Common myeloid progenitor, CD34-positive (primary cell): ENCODE measurements around the gene TRAPPC5.

Source experiments
- CTCF ChIA-PET: fragments of 350-600 bp; sonication (Branson Sonifier 250); formaldehyde crosslinking; loops from one replicate; lab custom pipeline; 2021; ENCODE audit warnings: antibody characterized with exemption; lab: Charles Lee
- POLR2A ChIA-PET: fragments of 350-600 bp; sonication (Branson Sonifier 250); formaldehyde crosslinking; loops from one replicate; lab custom pipeline; 2021; ENCODE audit warnings: antibody characterized with exemption; lab: Charles Lee
- DNase-seq, 3 donors: peaks; one replicate each; pipeline versions ENCODE4 v3.0.0 to v3.0.0-alpha.2; 2013
- H3K27ac ChIP-seq, 2 experiments: 1 replicate in 1 of 2; 2 replicates in 1 of 2; pipeline ENCODE4 v1.7.0; 2013; ENCODE audit warnings: inconsistent platforms in 2 of 2, low read length in 2 of 2, mild to moderate bottlenecking in 2 of 2, low read depth in 1 of 2, moderate library complexity in 1 of 2; ENCODE audit not compliant: severe bottlenecking in 2 of 2, insufficient read depth in 1 of 2, poor library complexity in 1 of 2
- H3K27me3 ChIP-seq, 5 experiments: replicated peaks in 2 of 5; 1 replicate in 3 of 5; 2 replicates in 2 of 5; pipeline versions ENCODE4 v1.6.1 to v1.7.0; 2013; ENCODE audit warnings: low read length in 4 of 5, mild to moderate bottlenecking in 2 of 5, moderate library complexity in 2 of 5, inconsistent platforms in 1 of 5; ENCODE audit not compliant: insufficient read depth in 5 of 5, control insufficient read depth in 4 of 5
- H3K36me3 ChIP-seq, 4 experiments: 1 replicate in 2 of 4; 2 replicates in 2 of 4; pipeline versions ENCODE4 v1.6.1 to v1.7.0; 2013; ENCODE audit warnings: low read length in 3 of 4, control low read depth in 1 of 4, mild to moderate bottlenecking in 1 of 4; ENCODE audit not compliant: control insufficient read depth in 4 of 4, insufficient read depth in 4 of 4
- H3K4me1 ChIP-seq, 4 experiments: 1 replicate in 3 of 4; 2 replicates in 1 of 4; pipeline versions ENCODE4 v1.6.1 to v1.7.1; 2013; ENCODE audit warnings: low read length in 3 of 4, mild to moderate bottlenecking in 3 of 4, control low read depth in 1 of 4, inconsistent platforms in 1 of 4, moderate library complexity in 1 of 4; ENCODE audit not compliant: control insufficient read depth in 4 of 4, insufficient read depth in 4 of 4; ENCODE audit errors: control extremely low read depth in 1 of 4
- H3K4me3 ChIP-seq, 7 experiments: 1 replicate in 4 of 7; 2 replicates in 3 of 7; pipeline versions ENCODE4 v1.5.1 to v1.7.0; 2013; ENCODE audit warnings: mild to moderate bottlenecking in 7 of 7, low read length in 6 of 7, moderate library complexity in 6 of 7, inconsistent platforms in 2 of 7, low read depth in 2 of 7, control low read depth in 1 of 7; ENCODE audit not compliant: insufficient read depth in 4 of 7, control insufficient read depth in 1 of 7; ENCODE audit errors: extremely low read depth in 1 of 7
- H3K9me3 ChIP-seq, 5 experiments: 1 replicate in 4 of 5; 2 replicates in 1 of 5; pipeline versions ENCODE4 v1.6.1 to v1.7.1; 2013; ENCODE audit warnings: low read length in 4 of 5, mild to moderate bottlenecking in 2 of 5, inconsistent platforms in 1 of 5, low read depth in 1 of 5, moderate library complexity in 1 of 5; ENCODE audit not compliant: control insufficient read depth in 4 of 5, insufficient read depth in 2 of 5; ENCODE audit errors: control extremely low read depth in 1 of 5
- WGBS: methylation state at CpG from one replicate; pipeline ENCODE4 v1.1.5; 2013; ENCODE audit not compliant: insufficient coverage; 5-methylcytosine and 5-hydroxymethylcytosine counted together

Gene TRAPPC5

DNA sequence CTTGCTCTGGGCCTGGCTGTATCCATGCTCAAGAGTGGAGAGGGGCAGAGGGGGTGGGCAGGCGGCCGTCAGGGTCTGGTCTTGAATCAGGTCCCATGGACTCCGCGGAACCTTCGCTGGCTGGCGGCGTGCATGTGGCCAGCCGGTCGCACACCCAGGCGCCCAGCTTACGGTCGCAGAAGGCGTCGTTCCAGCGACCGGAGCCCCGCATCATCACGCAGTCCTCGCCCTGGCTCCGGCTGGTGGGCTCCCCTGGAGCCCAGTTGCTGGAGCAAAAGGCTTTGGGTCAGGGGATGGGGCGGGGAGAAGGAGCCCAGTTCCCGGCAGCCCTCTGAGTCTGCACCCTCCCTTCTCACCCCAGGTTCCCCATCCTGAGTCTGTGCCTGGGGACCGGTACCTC, 8.5 kb downstream of the TRAPPC5 start:
- no peak overlapping the region for H3K4me3 ChIP-seq
- DNase-seq = no peak
- ChIA-PET CTCF (no interaction called here), POLR2A (no interaction called here)
- H3K36me3 ChIP-seq = peaks cover 0 to 8% (median 2%) of the 10 kb centered on the region in 4 experiments
- H3K4me1 ChIP-seq = peaks cover 0 to 3% (median 1%) of the 10 kb centered on the region in 4 experiments
- WGBS = 44% methylated on average over 18 of the region's 23 CpGs
- no peaks in the 10 kb centered on the region for H3K9me3 ChIP-seq
- H3K27me3 ChIP-seq = peaks cover 0 to 6% (median 0%) of the 10 kb centered on the region in 5 experiments
- no peak overlapping the region for H3K27ac ChIP-seq

DNA sequence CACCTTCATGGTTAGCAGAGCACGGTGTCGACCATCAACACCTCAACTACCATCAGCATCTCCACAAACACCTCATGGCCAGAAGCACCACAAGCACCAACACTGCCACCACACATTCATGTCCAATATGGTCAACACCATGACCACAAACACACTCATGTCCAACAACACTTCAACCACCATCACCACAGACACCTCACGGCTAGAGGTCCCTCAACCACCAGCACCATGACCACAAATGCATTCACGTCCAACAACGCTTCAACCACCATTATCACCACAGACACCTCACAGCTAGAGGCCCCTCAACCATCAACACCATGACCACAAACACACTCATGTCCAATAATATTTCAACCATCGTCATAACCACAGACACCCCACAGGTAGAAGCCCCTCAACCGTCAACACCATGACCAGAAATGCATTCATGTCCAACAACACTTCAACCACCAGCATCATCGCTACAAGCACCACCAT, 10.2 kb downstream of the TRAPPC5 start:
- Histone ChIP-seq H3K4me3 (no peak overlapping the region), H3K36me3 (no peaks in the 10 kb centered on the region), H3K4me1 (peaks cover 0 to 3% (median 1%) of the 10 kb centered on the region in 4 experiments), H3K9me3 (no peaks in the 10 kb centered on the region), H3K27ac (no peak overlapping the region), H3K27me3 (peaks cover 0 to 6% (median 0%) of the 10 kb centered on the region in 5 experiments)
- no peak for DNase-seq
- WGBS = 100% methylated on average over 8 of the region's 8 CpGs
- POLR2A ChIA-PET = no interaction called here
- CTCF ChIA-PET = no interaction called here

GRCh38 chr19:7691497-7691896, 10.9 kb downstream of the TRAPPC5 start:
- Histone ChIP-seq H3K9me3 (no peaks in the 10 kb centered on the region), H3K4me1 (peaks cover 0 to 3% (median 1%) of the 10 kb centered on the region in 4 experiments), H3K27ac (no peak overlapping the region), H3K36me3 (no peaks in the 10 kb centered on the region), H3K27me3 (peaks cover 0 to 6% (median 0%) of the 10 kb centered on the region in 5 experiments), H3K4me3 (no peak overlapping the region)
- ChIA-PET POLR2A (no interaction called here), CTCF (no interaction called here)
- DNase-seq = no peak

DNA sequence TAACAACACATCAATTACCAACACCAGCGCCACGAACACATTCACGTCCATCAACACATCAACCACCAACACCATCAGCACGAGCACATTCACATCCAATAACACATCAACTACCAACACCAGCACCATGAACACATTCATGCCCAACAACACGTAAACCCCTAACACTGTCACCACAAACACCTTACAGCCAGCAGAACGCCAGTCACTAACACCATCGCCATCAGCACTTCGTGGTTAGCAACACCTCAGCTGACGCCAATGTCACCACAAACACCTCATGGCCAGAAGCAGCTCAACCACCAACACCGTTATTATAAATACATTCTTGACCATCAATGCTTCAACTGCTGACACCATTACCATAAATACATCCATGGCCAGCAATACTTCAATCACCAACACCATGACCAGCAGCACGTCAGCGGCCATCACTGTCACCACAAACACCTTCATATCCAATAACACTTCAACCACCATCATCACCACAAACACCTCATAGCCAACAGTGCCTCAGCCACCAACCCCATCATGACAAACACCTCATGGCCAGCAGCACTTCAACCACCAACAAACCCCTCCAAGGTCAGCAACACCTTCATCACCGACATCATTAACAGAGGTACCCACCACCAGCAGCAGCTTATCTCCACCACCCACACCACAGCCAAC, 11.9 kb downstream of the TRAPPC5 start:
- Histone ChIP-seq H3K4me1 (peaks cover 0 to 3% (median 1%) of the 10 kb centered on the region in 4 experiments), H3K36me3 (no peaks in the 10 kb centered on the region), H3K27ac (no peak overlapping the region), H3K27me3 (peaks cover 0 to 6% (median 2%) of the 10 kb centered on the region in 5 experiments), H3K4me3 (no peak overlapping the region), H3K9me3 (no peaks in the 10 kb centered on the region)
- POLR2A ChIA-PET = no interaction called here
- DNase-seq = no peak
- CTCF ChIA-PET = no interaction called here
- 96% methylated on average over 8 of the region's 13 CpGs for WGBS

DNA sequence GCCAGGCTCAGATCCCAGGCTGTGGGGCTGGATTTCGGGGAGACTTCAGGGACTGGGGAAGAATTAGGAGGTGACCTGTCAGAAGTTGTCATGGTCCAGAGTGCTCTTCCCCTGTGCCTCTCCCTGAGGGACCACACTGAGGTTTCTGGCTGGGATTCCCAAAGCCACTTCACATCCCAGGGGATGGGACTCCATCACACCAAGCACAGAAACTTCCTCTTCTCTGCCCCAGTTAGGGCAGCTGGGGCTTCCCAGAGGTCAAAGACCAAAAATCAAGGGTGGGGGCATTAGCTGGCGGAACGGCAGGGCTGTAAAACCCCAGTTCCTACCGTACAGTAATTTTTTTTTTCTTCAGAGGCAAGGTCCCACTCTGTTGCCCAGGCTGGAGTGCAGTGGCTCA, 13.9 kb downstream of the TRAPPC5 start:
- H3K36me3 ChIP-seq = no peaks in the 10 kb centered on the region
- CTCF ChIA-PET = no interaction called here
- H3K4me1 ChIP-seq = peaks cover 0 to 10% (median 4%) of the 10 kb centered on the region in 4 experiments
- DNase-seq = no peak
- no peaks in the 10 kb centered on the region for H3K9me3 ChIP-seq
- H3K27ac ChIP-seq = no peak overlapping the region
- H3K4me3 ChIP-seq = no peak overlapping the region
- POLR2A ChIA-PET = no interaction called here
- H3K27me3 ChIP-seq = peaks cover 0 to 6% (median 0%) of the 10 kb centered on the region in 5 experiments
- WGBS = 91% methylated on average over 3 of the region's 4 CpGs

- WGBS = 98% methylated on average over 8 of the region's 10 CpGs
- no peak for DNase-seq
- H3K36me3 ChIP-seq = no peaks in the 10 kb centered on the region
- no peaks in the 10 kb centered on the region for H3K9me3 ChIP-seq
- POLR2A ChIA-PET = no interaction called here
- peaks cover 0 to 13% (median 7%) of the 10 kb centered on the region in 4 experiments for H3K4me1 ChIP-seq
- no peak overlapping the region for H3K27ac ChIP-seq
- H3K4me3 ChIP-seq = no peak overlapping the region
- H3K27me3 ChIP-seq = peaks cover 0 to 6% (median 0%) of the 10 kb centered on the region in 5 experiments
- CTCF ChIA-PET = interaction anchor here (0.5 to 2.6 kb wide), 3 partner anchors 17 to 486 kb away, joined by 3 to 11 read pairs (median 3); partner anchors contain the start of gene TRAPPC5
These were observed 17.2 kb downstream of the TRAPPC5 start for GRCh38 chr19:7697721-7698287.

- no peaks in the 10 kb centered on the region for H3K9me3 ChIP-seq
- WGBS = 69% methylated on average over 10 of the region's 11 CpGs
- POLR2A ChIA-PET = no interaction called here
- no peaks in the 10 kb centered on the region for H3K36me3 ChIP-seq
- peaks cover 0 to 6% (median 0%) of the 10 kb centered on the region in 5 experiments for H3K27me3 ChIP-seq
- H3K4me3 ChIP-seq = no peak overlapping the region
- no peak overlapping the region for H3K27ac ChIP-seq
- no peak for DNase-seq
- CTCF ChIA-PET = interaction anchor here (2.6 kb wide), 1 partner anchor 18 kb away, joined by 11 read pairs; the partner anchor contains the start of gene TRAPPC5
- peaks cover 0 to 15% (median 9%) of the 10 kb centered on the region in 4 experiments for H3K4me1 ChIP-seq
These were observed 17.9 kb downstream of the TRAPPC5 start for GRCh38 chr19:7698583-7698982.
